Coronary artery (tissue), 2 donors: ENCODE measurements around the gene RAE1.
A peak's percentile ranks its signal among the peaks of the same experiment; 100 is the strongest.

Experiments
- DNase-seq: peaks from one replicate; pipeline ENCODE4 v3.0.0-alpha.2; 2017; ENCODE audit warnings: low spot score
- H3K27ac ChIP-seq, 2 donors: fragments of 200-600 bp; sonication (generic); one replicate each; pipeline ENCODE4 v1.5.1; 2016 to 2019
- H3K4me3 ChIP-seq: fragments of 200-600 bp; sonication (generic); 2 replicates; pipeline ENCODE4 v1.5.1; 2016; ENCODE audit warnings: mild to moderate bottlenecking, moderate library complexity
- CTCF ChIP-seq: fragments of 200-600 bp; sonication (generic); IDR thresholded peaks from one replicate; pipeline ENCODE4 v1.5.1; 2019; ENCODE audit warnings: antibody characterized with exemption

Gene RAE1

GRCh38 chr20:57352305-57352704 lies 1.2 kb downstream of the RAE1 start:
- DNase-seq = no peak
- Histone ChIP-seq H3K4me3 (peak overlapping the region; percentile 83), H3K27ac (no peak overlapping the region)
- no peak for TF ChIP-seq CTCF

- H3K4me3 ChIP-seq = no peak overlapping the region
- no peak overlapping the region for H3K27ac ChIP-seq
- DNase-seq = no peak
- no peak for TF ChIP-seq CTCF
These were observed 2.3 kb downstream of the RAE1 start for GRCh38 chr20:57353351-57353750.

GRCh38 chr20:57361517-57361916 lies 10.5 kb downstream of the RAE1 start:
- no peak for TF ChIP-seq CTCF
- DNase-seq = no peak
- Histone ChIP-seq H3K27ac (no peak overlapping the region), H3K4me3 (no peak overlapping the region)

GRCh38 chr20:57364451-57364850 lies 13.4 kb downstream of the RAE1 start:
- DNase-seq = no peak
- TF ChIP-seq CTCF = no peak
- Histone ChIP-seq H3K27ac (no peak overlapping the region), H3K4me3 (no peak overlapping the region)

GRCh38 chr20:57369596-57369995 lies 18.5 kb downstream of the RAE1 start:
- H3K4me3 ChIP-seq = no peak overlapping the region
- no peak for DNase-seq
- no peak for TF ChIP-seq CTCF
- H3K27ac ChIP-seq = no peak overlapping the region

- DNase-seq = no peak
- no peak for TF ChIP-seq CTCF
- no peak overlapping the region for H3K4me3 ChIP-seq
- no peak overlapping the region for H3K27ac ChIP-seq
These were observed 19.3 kb downstream of the RAE1 start for GRCh38 chr20:57370316-57370715.

- TF ChIP-seq CTCF = no peak
- H3K27ac ChIP-seq = no peak overlapping the region
- no peak overlapping the region for H3K4me3 ChIP-seq
- no peak for DNase-seq
These were observed 20.3 kb downstream of the RAE1 start for GRCh38 chr20:57371363-57371762.
